ENCODE measurements around the gene TTC19. TPM values are rescaled to one million over a fixed set of nuclear protein-coding genes. Genes with fewer than 3 reads are reported as not detected.

TTC19 gene
- total and polyA plus RNA-seq, 2 donors (not counting 3 experiments of a cell fraction or from before 2014, with no cell fraction given), result 7.8 to 32.8 TPM

GRCh38 chr17:16033729-16034349 lies 34.2 kb downstream of the TTC19 start:
- peaks cover 5% of the 10 kb centered on the region for H3K79me2 ChIP-seq (ENCODE audit: control insufficient read depth, insufficient read depth, low read length)
- no peak for TF ChIP-seq CTCF (IDR thresholded peaks at IDR 0.05; ENCODE audit: extremely low read depth in 1 of 2, insufficient read depth in 1 of 2, low read depth in 1 of 2, low read length in 2 of 2)
- TF ChIP-seq FOS (IDR thresholded peaks at IDR 0.05; ENCODE audit: borderline replicate concordance, insufficient read depth, low read length), result no peak
- TF ChIP-seq POLR2A (IDR thresholded peaks at IDR 0.05; ENCODE audit: low read depth, low read length), result no peak
- TF ChIP-seq, protein P1, sequence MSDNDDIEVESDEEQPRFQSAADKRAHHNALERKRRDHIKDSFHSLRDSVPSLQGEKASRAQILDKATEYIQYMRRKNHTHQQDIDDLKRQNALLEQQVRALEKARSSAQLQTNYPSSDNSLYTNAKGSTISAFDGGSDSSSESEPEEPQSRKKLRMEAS (IDR thresholded peaks at IDR 0.05; ENCODE audit: insufficient read depth, insufficient read length), result no peak
- no peak for TF ChIP-seq MYC (IDR thresholded peaks at IDR 0.05; ENCODE audit: low read depth, low read length)
- TF ChIP-seq JUN (IDR thresholded peaks at IDR 0.05; ENCODE audit: borderline replicate concordance, insufficient read depth, insufficient read length, low read depth), result no peak
- TF ChIP-seq GATA2 (IDR thresholded peaks at IDR 0.05; ENCODE audit: insufficient read depth, insufficient read length, low read depth, low read length), result no peak
- no peak for TF ChIP-seq EZH2 (IDR thresholded peaks at IDR 0.05; ENCODE audit: borderline replicate concordance, low read depth, low read length, severe bottlenecking)
- no peak for TF ChIP-seq POLR2AphosphoS5 (IDR thresholded peaks at IDR 0.05; ENCODE audit: insufficient read depth, low read depth, low read length)
- DNase-seq (ENCODE audit: low read depth, low spot score) (no peak), FAIRE-seq (no peak)
- H3K27me3 ChIP-seq (ENCODE audit: control insufficient read depth in 2 of 2, insufficient read depth in 2 of 2, low read length in 2 of 2), result no peaks in the 10 kb centered on the region
- no peak overlapping the region for H2AFZ ChIP-seq (ENCODE audit: low read depth, low read length)
- dilution Hi-C loops (cut with MboI; ENCODE audit: extremely low pct_ligation_motif_present, low sequenced_read_pairs), result no loop called here
- intact Hi-C loops (cut with micrococcal nuclease), result no loop called here
- H3K4me1 ChIP-seq (ENCODE audit: control insufficient read depth, extremely low read depth, insufficient read depth, low read length), result peaks cover 19% of the 10 kb centered on the region
- POLR2A ChIA-PET, result no interaction called here
- H4K20me1 ChIP-seq (replicated peaks; ENCODE audit: control insufficient read depth, extremely low read depth, insufficient read depth, low read length), result no peaks in the 10 kb centered on the region
- no peaks in the 10 kb centered on the region for H3K9me3 ChIP-seq (replicated peaks; ENCODE audit: control insufficient read depth, insufficient read depth, low read length)
- CTCF ChIA-PET, result interaction anchor here (1.0 kb wide), 1 partner anchor 14 kb away, joined by 3 read pairs; no protein-coding TSS in a partner anchor
- no peaks in the 10 kb centered on the region for H3K9me1 ChIP-seq (replicated peaks; ENCODE audit: control insufficient read depth, extremely low read depth, insufficient read depth, low read length)
- BruUV-seq (replicated peaks), result no TSS peak
- H3K4me2 ChIP-seq (ENCODE audit: insufficient read depth, low read length), result no peak overlapping the region
- H3K36me3 ChIP-seq (ENCODE audit: control insufficient read depth in 2 of 2, extremely low read depth in 1 of 2, insufficient read depth in 2 of 2, low read length in 2 of 2), result peaks cover 24 to 25% of the 10 kb centered on the region in 2 experiments
- H3K9ac ChIP-seq (replicated peaks; ENCODE audit: extremely low read depth, insufficient read depth, low read length), result no peak overlapping the region
- H3K4me3 ChIP-seq (replicated peaks in 1 of 3; ENCODE audit: insufficient read depth in 1 of 3, low read depth in 1 of 3, low read length in 3 of 3), result no peak overlapping the region
- no peak overlapping the region for H3K27ac ChIP-seq (ENCODE audit: insufficient read depth, low read depth, low read length)

Data from endothelial cell of umbilical vein (primary cell).